Testis (tissue), 2 donors: Measurements from ENCODE around the gene CES4A.
"Not testable (repeated sequence)": the region's sequence is repeated elsewhere in the genome, so short reads cannot be mapped to it uniquely, and the experiment has no call there.

Experiments
- CTCF ChIP-seq, 3 experiments: fragments of 450-650 bp in 2 of 3; fragments of 200-600 bp in 1 of 3; sonication (generic) in 1 of 3; IDR thresholded peaks; one replicate each; pipeline ENCODE4 v1.5.1; 2016 to 2019; ENCODE audit warnings: antibody characterized with exemption in 3 of 3, mild to moderate bottlenecking in 2 of 3, moderate library complexity in 1 of 3
- POLR2A ChIP-seq: fragments of 450-650 bp; IDR thresholded peaks from one replicate; pipeline ENCODE4 v1.6.1; 2017; ENCODE audit warnings: antibody characterized with exemption, mild to moderate bottlenecking, moderate library complexity

DNA sequence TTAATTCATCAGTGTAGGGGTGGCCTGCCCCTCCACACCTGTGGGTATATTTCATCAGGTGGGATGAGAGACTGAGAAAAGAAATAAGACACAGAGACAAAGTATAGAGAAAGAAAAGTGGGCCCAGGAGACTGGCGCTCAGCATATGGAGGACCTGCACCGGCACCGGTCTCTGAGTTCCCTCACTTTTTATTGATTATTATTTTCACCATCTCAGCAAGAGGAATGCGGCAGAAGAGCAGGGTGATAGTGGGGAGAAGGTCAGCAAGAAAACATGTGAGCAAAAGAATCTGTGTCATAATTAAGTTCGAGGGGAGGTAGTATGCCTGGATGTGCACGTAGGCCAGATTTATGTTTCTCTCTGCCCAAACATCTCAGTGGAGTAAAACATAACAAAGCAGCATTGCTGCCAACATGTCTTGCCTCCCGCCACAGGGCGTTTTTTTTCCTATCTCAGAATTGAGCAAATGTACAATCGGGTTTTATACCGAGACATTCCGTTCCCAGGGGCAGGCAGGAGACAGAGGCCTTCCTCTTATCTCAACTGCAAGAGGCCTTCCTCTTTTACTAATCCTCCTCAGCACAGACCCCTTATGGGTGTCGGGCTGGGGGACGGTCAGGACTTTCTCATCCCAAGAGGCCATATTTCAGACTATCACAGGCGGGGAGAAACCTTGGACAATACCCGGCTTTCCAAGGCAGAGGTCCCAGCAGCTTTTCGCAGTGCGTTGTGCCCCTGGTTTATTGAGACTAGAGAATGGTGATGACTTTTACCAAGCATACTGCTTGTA is 32.8 kb upstream of the CES4A start:
- TF ChIP-seq CTCF (IDR thresholded peaks at IDR 0.05); POLR2A: not testable (repeated sequence)
